ENCODE measurements around the gene SCG2.

The SCG2 gene

GRCh38 chr2:223641082-223641481, 38.9 kb upstream of the SCG2 start:
- no peak overlapping the region for H3K4me3 ChIP-seq (ENCODE audit: low read depth, low read length)
- no peaks in the 10 kb centered on the region for H3K9me3 ChIP-seq (ENCODE audit: control insufficient read depth, insufficient read depth, low read depth, low read length)
- no peaks in the 10 kb centered on the region for H3K36me3 ChIP-seq (ENCODE audit: control insufficient read depth in 2 of 2, insufficient read depth in 1 of 2, low read length in 2 of 2)
- POLR2A ChIA-PET = no interaction called here
- CTCF ChIA-PET = no interaction called here
- no peaks in the 10 kb centered on the region for H3K4me1 ChIP-seq (ENCODE audit: control insufficient read depth, insufficient read depth, low read length)
- TF ChIP-seq GLIS1 (tag by site-specific recombination; IDR thresholded peaks at IDR 0.05) (no peak), YY1 (tag by site-specific recombination; IDR thresholded peaks at IDR 0.05) (no peak), ZNF138 (tag by site-specific recombination; IDR thresholded peaks at IDR 0.05; ENCODE audit: borderline replicate concordance) (no peak), SETDB1 (IDR thresholded peaks at IDR 0.05; ENCODE audit: insufficient read length, low read length) (peak; percentile 38)
- no peak overlapping the region for H3K27ac ChIP-seq (ENCODE audit: extremely low read depth, low read depth, low read length)

DNA sequence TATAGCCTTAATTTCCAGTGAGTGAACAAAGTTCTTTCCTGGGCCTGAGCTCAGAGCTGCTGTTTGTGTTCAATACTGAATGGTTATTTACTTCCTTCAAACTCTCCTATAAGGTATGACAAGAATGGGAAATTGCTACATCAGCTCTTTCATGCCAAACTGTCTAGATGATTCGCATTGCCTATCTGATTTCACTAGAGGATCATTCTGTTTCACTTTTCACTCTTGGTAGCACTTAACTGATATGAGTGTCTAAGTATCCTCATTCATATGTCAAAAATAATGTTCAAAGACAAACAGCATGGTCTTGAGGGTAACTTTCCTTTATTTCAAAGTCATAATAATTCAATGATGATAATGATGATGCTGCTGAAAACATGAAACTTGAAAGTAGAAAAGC, 32.9 kb upstream of the SCG2 start:
- POLR2A ChIA-PET = no interaction called here
- TF ChIP-seq SCRT2 (tag by site-specific recombination; IDR thresholded peaks at IDR 0.05) (no peak), GFI1B (tag by site-specific recombination; IDR thresholded peaks at IDR 0.05) (no peak), ZNF324 (tag by site-specific recombination; IDR thresholded peaks at IDR 0.05) (no peak), ZNF792 (tag by site-specific recombination; IDR thresholded peaks at IDR 0.05) (no peak), ZNF114 (tag by site-specific recombination; IDR thresholded peaks at IDR 0.05) (no peak), ZNF585B (tag by site-specific recombination; IDR thresholded peaks at IDR 0.05) (no peak), ZNF211 (tag by site-specific recombination; IDR thresholded peaks at IDR 0.05; ENCODE audit: low read depth) (no peak), ZBTB1 (tag by site-specific recombination; IDR thresholded peaks at IDR 0.05) (no peak), ZNF654 (tag by site-specific recombination; IDR thresholded peaks at IDR 0.05; ENCODE audit: low read depth) (no peak), SCRT1 (tag by site-specific recombination; IDR thresholded peaks at IDR 0.05; ENCODE audit: borderline replicate concordance) (no peak), BCL6B (tag by site-specific recombination; IDR thresholded peaks at IDR 0.05) (no peak), ZNF426 (tag by site-specific recombination; IDR thresholded peaks at IDR 0.05) (no peak)
- TF ChIP-seq, protein P1, sequence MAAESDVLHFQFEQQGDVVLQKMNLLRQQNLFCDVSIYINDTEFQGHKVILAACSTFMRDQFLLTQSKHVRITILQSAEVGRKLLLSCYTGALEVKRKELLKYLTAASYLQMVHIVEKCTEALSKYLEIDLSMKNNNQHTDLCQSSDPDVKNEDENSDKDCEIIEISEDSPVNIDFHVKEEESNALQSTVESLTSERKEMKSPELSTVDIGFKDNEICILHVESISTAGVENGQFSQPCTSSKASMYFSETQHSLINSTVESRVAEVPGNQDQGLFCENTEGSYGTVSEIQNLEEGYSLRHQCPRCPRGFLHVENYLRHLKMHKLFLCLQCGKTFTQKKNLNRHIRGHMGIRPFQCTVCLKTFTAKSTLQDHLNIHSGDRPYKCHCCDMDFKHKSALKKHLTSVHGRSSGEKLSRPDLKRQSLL (tag by site-specific recombination; IDR thresholded peaks at IDR 0.05) = no peak
- TF ChIP-seq, protein P2, sequence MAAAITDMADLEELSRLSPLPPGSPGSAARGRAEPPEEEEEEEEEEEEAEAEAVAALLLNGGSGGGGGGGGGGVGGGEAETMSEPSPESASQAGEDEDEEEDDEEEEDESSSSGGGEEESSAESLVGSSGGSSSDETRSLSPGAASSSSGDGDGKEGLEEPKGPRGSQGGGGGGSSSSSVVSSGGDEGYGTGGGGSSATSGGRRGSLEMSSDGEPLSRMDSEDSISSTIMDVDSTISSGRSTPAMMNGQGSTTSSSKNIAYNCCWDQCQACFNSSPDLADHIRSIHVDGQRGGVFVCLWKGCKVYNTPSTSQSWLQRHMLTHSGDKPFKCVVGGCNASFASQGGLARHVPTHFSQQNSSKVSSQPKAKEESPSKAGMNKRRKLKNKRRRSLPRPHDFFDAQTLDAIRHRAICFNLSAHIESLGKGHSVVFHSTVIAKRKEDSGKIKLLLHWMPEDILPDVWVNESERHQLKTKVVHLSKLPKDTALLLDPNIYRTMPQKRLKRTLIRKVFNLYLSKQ (tag by site-specific recombination; IDR thresholded peaks at IDR 0.05; ENCODE audit: borderline replicate concordance) = no peak
- CTCF ChIA-PET = interaction anchor here (0.5 to 0.7 kb wide), 3 partner anchors 63 to 661 kb away, joined by 3 to 4 read pairs (median 3); no protein-coding TSS in a partner anchor
- Histone ChIP-seq H3K4me1 (ENCODE audit: control insufficient read depth, insufficient read depth, low read length) (no peaks in the 10 kb centered on the region), H3K4me3 (ENCODE audit: low read depth, low read length) (no peak overlapping the region), H3K27ac (ENCODE audit: extremely low read depth, low read depth, low read length) (no peak overlapping the region), H3K36me3 (ENCODE audit: control insufficient read depth in 2 of 2, insufficient read depth in 1 of 2, low read length in 2 of 2) (no peaks in the 10 kb centered on the region), H3K9me3 (ENCODE audit: control insufficient read depth, insufficient read depth, low read depth, low read length) (no peaks in the 10 kb centered on the region)

GRCh38 chr2:223634238-223634637, 32.1 kb upstream of the SCG2 start:
- H3K9me3 ChIP-seq (ENCODE audit: control insufficient read depth, insufficient read depth, low read depth, low read length) = no peaks in the 10 kb centered on the region
- no peak overlapping the region for H3K4me3 ChIP-seq (ENCODE audit: low read depth, low read length)
- H3K27ac ChIP-seq (ENCODE audit: extremely low read depth, low read depth, low read length) = no peak overlapping the region
- CTCF ChIA-PET = interaction anchor here (0.8 kb wide), 1 partner anchor 300 kb away, joined by 3 read pairs; no protein-coding TSS in a partner anchor
- H3K4me1 ChIP-seq (ENCODE audit: control insufficient read depth, insufficient read depth, low read length) = no peaks in the 10 kb centered on the region
- no peak for TF ChIP-seq TRIM28 (IDR thresholded peaks at IDR 0.05; ENCODE audit: borderline replicate concordance, low read length)
- no peak for TF ChIP-seq BCL11A (tag by site-specific recombination; IDR thresholded peaks at IDR 0.05; ENCODE audit: low read depth)
- TF ChIP-seq ZNF223 (tag by site-specific recombination; IDR thresholded peaks at IDR 0.05) = no peak
- POLR2A ChIA-PET = no interaction called here
- no peaks in the 10 kb centered on the region for H3K36me3 ChIP-seq (ENCODE audit: control insufficient read depth in 2 of 2, insufficient read depth in 1 of 2, low read length in 2 of 2)

Measured in HEK293 (cell line).